CD4-positive, alpha-beta T cell treated with Interleukin-2 at 100 ng/mL for 4 hours (primary cell): Measurements from ENCODE around the gene DCANP1.

ENCODE experiments used
- DNase-seq: peaks from one replicate; pipeline ENCODE4 v3.0.0-alpha.2; 2020; ENCODE audit warnings: low spot score

DCANP1 gene

GRCh38 chr5:135423146-135423845, 23.9 kb downstream of the DCANP1 start:
- DNase-seq: no peak

GRCh38 chr5:135422419-135422818, 24.7 kb downstream of the DCANP1 start:
- no peak for DNase-seq

- no peak for DNase-seq
These were observed 30.1 kb downstream of the DCANP1 start for GRCh38 chr5:135417083-135417482.

GRCh38 chr5:135405082-135405481, 42.1 kb downstream of the DCANP1 start:
- DNase-seq: no peak

- no peak for DNase-seq
These were observed 45.1 kb downstream of the DCANP1 start for GRCh38 chr5:135402031-135402430.

GRCh38 chr5:135400866-135401265, 46.3 kb downstream of the DCANP1 start:
- no peak for DNase-seq

GRCh38 chr5:135399794-135400542, 47.2 kb downstream of the DCANP1 start:
- DNase-seq: no peak

- DNase-seq: peak; percentile 78
These were observed 48.0 kb downstream of the DCANP1 start, which contains the start of gene MACROH2A1 for GRCh38 chr5:135398855-135399793. MACROH2A1 (minus strand) TSS chr5:135399231; CDS start chr5:135389093, 10,138 bp downstream.

GRCh38 chr5:135398160-135398854, 48.8 kb downstream of the DCANP1 start:
- peak; percentile 38 for DNase-seq

GRCh38 chr5:135397084-135397483, 50.1 kb downstream of the DCANP1 start:
- no peak for DNase-seq

GRCh38 chr5:135396459-135397055, 50.6 kb downstream of the DCANP1 start:
- DNase-seq: no peak

- DNase-seq: no peak
These were observed 51.3 kb downstream of the DCANP1 start for GRCh38 chr5:135395866-135396265.

GRCh38 chr5:135395451-135395850, 51.7 kb downstream of the DCANP1 start:
- no peak for DNase-seq
